HEK293T (cell line): ENCODE measurements around the gene SPTLC3.

Experiments
- CTCF ChIA-PET: fragments of 350-600 bp; formaldehyde crosslinking; extraction: SDS; loops from one replicate; lab custom pipeline; 2021; ENCODE audit warnings: antibody characterized with exemption, inconsistent platforms; lab: Yijun Ruan, JAX
- POLR2A ChIA-PET: fragments of 350-600 bp; formaldehyde crosslinking; extraction: SDS; loops from one replicate; lab custom pipeline; 2020; ENCODE audit warnings: antibody characterized with exemption, inconsistent platforms; lab: Yijun Ruan, JAX
- DNase-seq: peaks from one replicate; pipeline ENCODE4 v3.0.0; 2012; ENCODE audit warnings: mixed read lengths; ENCODE audit errors: extremely low spot score
- ARNT ChIP-seq: fragments of 450-650 bp; IDR thresholded peaks from 2 replicates; pipeline ENCODE4 v1.6.1; 2017; ENCODE audit warnings: mild to moderate bottlenecking
- BHLHE40 ChIP-seq: fragments of 450-650 bp; IDR thresholded peaks from 2 replicates; pipeline ENCODE4 v1.6.1; 2016; ENCODE audit warnings: mild to moderate bottlenecking, moderate library complexity, borderline replicate concordance
- CTBP1 ChIP-seq: fragments of 450-650 bp; IDR thresholded peaks from 2 replicates; pipeline ENCODE4 v1.6.1; 2016; ENCODE audit warnings: borderline replicate concordance
- ELF4 ChIP-seq: fragments of 450-650 bp; IDR thresholded peaks from 2 replicates; pipeline ENCODE4 v1.6.1; 2017; ENCODE audit warnings: antibody characterized with exemption
- FOXA1 ChIP-seq: fragments of 450-650 bp; IDR thresholded peaks from 2 replicates; pipeline ENCODE4 v1.6.1; 2016; ENCODE audit warnings: mild to moderate bottlenecking
- FOXK2 ChIP-seq: fragments of 450-650 bp; IDR thresholded peaks from 2 replicates; pipeline ENCODE4 v1.6.1; 2016; ENCODE audit warnings: mild to moderate bottlenecking
- FOXM1 ChIP-seq: fragments of 450-650 bp; IDR thresholded peaks from 2 replicates; pipeline ENCODE4 v1.6.1; 2017; ENCODE audit warnings: mild to moderate bottlenecking, borderline replicate concordance
- HDGF ChIP-seq: fragments of 450-650 bp; IDR thresholded peaks from 2 replicates; pipeline ENCODE4 v1.6.1; 2017; ENCODE audit warnings: antibody characterized with exemption, borderline replicate concordance
- L3MBTL2 ChIP-seq: fragments of 450-650 bp; conservative IDR thresholded peaks from 2 replicates; pipeline ENCODE4 v1.6.1; 2016; ENCODE audit warnings: mild to moderate bottlenecking
- LEF1 ChIP-seq: fragments of 450-650 bp; IDR thresholded peaks from 2 replicates; pipeline ENCODE4 v1.6.1; 2017; ENCODE audit warnings: mild to moderate bottlenecking, borderline replicate concordance
- NFRKB ChIP-seq: fragments of 450-650 bp; IDR thresholded peaks from 2 replicates; pipeline ENCODE4 v1.6.1; 2016; ENCODE audit warnings: mild to moderate bottlenecking, moderate library complexity
- SP1 ChIP-seq: fragments of 450-650 bp; IDR thresholded peaks from 2 replicates; pipeline ENCODE4 v1.6.1; 2017
- SUZ12 ChIP-seq: fragments of 450-650 bp; IDR thresholded peaks from 2 replicates; pipeline ENCODE4 v1.6.1; 2016; ENCODE audit warnings: mild to moderate bottlenecking
- TARDBP ChIP-seq: fragments of 450-650 bp; IDR thresholded peaks from 2 replicates; pipeline ENCODE4 v1.6.1; 2016
- ZNF384 ChIP-seq: fragments of 450-650 bp; IDR thresholded peaks from 2 replicates; pipeline ENCODE4 v1.6.1; 2016
- TF ChIP-seq, protein P1 (sequence below): fragments of 450-650 bp; IDR thresholded peaks from 2 replicates; pipeline ENCODE4 v1.6.1; 2016

SPTLC3 gene

DNA sequence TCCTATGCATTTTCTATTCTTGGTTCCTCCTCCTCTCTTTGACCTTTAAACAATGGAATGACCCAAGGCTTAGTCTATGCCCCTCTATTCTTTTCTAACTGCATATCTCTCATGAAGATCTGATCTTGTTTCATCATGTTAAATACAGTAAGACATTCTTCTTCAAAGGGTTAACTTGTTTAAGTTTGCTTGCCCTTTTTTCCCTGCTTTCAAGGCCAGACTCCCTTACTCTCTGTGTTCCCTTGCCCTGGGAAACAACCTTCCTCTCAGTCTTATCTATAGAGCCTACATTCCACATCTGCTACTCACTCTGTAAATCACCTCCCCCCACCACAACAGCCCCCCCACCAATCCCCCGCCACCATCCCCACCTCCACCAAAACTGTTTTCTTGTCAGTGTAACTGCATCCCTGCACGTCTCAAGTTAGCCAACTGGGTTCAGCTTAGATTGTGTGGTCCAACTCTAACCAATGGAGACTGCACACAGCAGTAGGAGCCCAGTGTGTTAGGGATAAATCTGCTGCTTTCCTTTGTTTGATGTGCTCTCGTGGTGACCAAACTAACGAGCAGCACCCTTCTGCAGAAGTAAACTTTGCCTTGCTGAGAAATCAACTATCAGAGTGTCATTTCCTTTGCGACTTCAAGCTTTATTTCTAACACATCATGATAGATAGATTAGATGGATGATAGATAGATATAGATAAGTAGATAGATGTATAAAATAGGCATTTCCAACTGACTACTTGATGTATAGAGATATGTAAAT lies 12.6 kb downstream of the SPTLC3 start:
- ChIA-PET POLR2A (no interaction called here), CTCF (no interaction called here)
- DNase-seq: no peak
- no peak for TF ChIP-seq NFRKB
- TF ChIP-seq, protein P1, sequence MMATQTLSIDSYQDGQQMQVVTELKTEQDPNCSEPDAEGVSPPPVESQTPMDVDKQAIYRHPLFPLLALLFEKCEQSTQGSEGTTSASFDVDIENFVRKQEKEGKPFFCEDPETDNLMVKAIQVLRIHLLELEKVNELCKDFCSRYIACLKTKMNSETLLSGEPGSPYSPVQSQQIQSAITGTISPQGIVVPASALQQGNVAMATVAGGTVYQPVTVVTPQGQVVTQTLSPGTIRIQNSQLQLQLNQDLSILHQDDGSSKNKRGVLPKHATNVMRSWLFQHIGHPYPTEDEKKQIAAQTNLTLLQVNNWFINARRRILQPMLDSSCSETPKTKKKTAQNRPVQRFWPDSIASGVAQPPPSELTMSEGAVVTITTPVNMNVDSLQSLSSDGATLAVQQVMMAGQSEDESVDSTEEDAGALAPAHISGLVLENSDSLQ: no peak
- no peak for TF ChIP-seq ARNT
- TF ChIP-seq FOXK2: no peak
- no peak for TF ChIP-seq FOXA1
- no peak for TF ChIP-seq BHLHE40
- TF ChIP-seq TARDBP: no peak
- TF ChIP-seq FOXM1: no peak
- TF ChIP-seq CTBP1: no peak
- no peak for TF ChIP-seq SP1
- TF ChIP-seq SUZ12: no peak
- no peak for TF ChIP-seq HDGF
- no peak for TF ChIP-seq ZNF384
- TF ChIP-seq LEF1: no peak
- no peak for TF ChIP-seq L3MBTL2
- no peak for TF ChIP-seq ELF4

DNA sequence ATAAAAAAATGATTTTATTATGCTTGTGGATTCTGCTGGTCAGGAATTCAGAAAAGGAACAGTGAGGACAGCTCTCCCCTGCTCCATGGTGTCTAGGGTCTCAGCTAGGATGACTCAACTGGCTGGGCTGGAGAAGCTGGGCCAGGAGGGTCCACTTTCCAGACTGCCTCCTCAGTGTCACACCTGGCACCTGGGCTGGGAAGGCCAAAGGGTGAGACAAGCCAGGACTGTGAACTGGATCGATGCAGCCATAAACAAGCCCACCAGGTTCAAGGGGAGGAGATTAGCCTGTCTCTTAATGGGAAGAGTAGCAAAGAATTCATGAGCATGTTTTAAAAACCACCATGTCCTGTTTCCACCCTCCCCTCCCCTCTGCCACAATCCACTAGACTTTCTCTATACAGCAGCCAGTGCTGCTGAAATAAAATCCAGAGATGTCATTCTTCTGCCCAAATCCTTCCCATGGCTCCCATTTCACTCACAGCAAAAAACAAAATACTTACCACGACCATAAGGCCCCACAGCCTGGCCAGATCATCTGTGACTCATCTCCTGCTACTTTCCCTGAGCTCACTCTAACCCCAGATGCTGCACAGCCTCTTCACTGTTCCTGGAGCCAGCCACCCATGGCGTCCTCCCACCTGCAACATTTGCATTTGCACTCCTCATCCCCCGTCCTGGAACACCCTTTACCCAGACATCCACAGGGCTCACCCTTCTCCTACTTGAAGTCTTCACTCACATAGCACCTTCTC lies 13.8 kb downstream of the SPTLC3 start:
- ChIA-PET POLR2A (no interaction called here), CTCF (no interaction called here)
- no peak for DNase-seq
- no peak for TF ChIP-seq SUZ12
- TF ChIP-seq L3MBTL2: no peak
- TF ChIP-seq BHLHE40: no peak
- no peak for TF ChIP-seq FOXK2

DNA sequence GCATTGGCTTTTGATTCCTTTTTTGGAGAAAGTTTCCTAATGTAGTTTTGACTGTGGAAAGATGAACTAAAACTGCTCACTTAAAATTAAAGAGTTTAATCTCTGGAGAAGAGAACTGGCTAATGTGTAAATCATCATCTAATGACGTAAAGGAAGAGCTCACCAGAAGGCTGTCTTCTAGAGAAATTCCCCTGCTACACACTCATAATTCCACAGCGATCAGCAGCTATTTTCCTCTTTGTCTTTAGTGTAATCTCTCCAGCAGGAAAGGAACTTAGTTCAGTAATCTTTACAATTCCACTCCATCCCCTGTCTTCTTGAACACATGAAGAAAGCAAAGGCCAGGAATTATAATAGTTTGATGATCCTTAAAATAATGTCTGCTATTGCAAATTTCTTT lies 15.8 kb downstream of the SPTLC3 start:
- no peak for DNase-seq
- ChIA-PET POLR2A (no interaction called here), CTCF (no interaction called here)
- TF ChIP-seq NFRKB (no peak), CTBP1 (no peak), BHLHE40 (no peak), FOXA1 (no peak), FOXM1 (no peak), SUZ12 (no peak), FOXK2 (no peak), ELF4 (no peak), TARDBP (no peak), L3MBTL2 (no peak), LEF1 (no peak), ZNF384 (no peak), HDGF (no peak), SP1 (no peak), ARNT (no peak)
- TF ChIP-seq, protein P1: no peak

DNA sequence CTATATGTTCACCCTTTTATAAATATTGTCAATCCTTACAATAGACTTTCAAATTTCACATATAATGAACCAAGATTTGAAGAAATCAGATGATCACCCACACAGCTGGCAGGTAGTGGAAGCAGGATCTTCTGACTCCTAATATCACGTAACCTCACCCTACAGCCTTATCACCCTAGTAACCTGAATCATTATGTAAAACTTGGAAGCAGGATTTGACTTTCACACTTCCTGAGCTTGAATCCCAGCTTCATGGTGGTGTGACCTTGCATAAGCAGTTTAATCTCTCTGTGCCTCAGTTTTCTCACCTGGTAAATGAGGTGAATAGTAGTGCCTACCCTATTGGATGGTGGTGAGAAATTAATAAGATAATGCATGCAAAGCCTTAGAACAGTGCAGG lies 16.4 kb downstream of the SPTLC3 start:
- no peak for DNase-seq
- ChIA-PET POLR2A (no interaction called here), CTCF (no interaction called here)
- TF ChIP-seq ARNT: no peak
- no peak for TF ChIP-seq FOXA1
- no peak for TF ChIP-seq LEF1
- TF ChIP-seq ZNF384: no peak
- TF ChIP-seq FOXM1: no peak
- TF ChIP-seq TARDBP: no peak
- TF ChIP-seq CTBP1: no peak
- TF ChIP-seq, protein P1: no peak
- no peak for TF ChIP-seq L3MBTL2
- TF ChIP-seq FOXK2: no peak
- TF ChIP-seq NFRKB: no peak
- TF ChIP-seq SUZ12: no peak
- TF ChIP-seq ELF4: no peak
- TF ChIP-seq HDGF: no peak
- TF ChIP-seq SP1: no peak
- no peak for TF ChIP-seq BHLHE40

DNA sequence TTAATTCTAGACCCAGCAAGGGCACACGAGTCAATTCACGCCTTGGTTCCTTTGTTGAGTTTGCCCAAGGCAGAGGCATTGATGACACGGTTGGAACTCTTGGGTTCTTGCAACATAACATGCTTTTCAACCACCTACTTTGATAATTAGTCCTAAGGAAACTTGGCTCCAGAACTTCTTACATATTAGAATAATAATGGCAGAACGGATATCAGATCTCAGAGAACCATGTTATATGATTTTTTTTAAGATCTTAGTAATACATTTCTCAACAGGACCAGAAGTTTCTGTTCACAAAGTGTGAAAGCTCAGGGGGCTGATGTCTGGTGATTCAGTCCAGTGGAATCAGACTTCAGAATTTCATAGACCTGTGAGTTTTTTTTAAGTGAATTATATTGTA lies 19.2 kb downstream of the SPTLC3 start:
- TF ChIP-seq, protein P1: no peak
- TF ChIP-seq ARNT (no peak), L3MBTL2 (no peak), FOXK2 (no peak), CTBP1 (no peak), ZNF384 (no peak), TARDBP (no peak)
- CTCF ChIA-PET: no interaction called here
- POLR2A ChIA-PET: no interaction called here
- DNase-seq: no peak

DNA sequence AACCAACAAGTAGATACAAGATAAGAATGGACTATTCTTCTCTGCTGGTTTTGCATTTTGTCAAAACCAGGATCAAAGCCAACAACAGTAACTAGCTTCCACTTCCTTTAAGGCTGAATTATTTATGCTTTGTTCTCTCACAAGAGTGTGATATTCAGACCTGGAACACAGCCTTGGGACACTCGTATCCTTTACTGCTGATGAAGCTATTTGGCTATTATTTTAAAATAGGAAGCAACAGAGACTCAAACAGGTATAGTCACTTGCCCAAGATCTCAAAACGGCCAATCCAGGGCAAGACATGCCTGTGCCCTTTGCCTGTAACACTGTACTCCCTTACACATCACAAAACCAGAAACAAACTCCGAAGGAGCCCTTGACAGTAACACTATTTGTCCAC lies 19.9 kb downstream of the SPTLC3 start:
- CTCF ChIA-PET: no interaction called here

More for the DNA sequence above, 19.9 kb downstream of the SPTLC3 start:
- DNase-seq: no peak
- TF ChIP-seq L3MBTL2: no peak
- TF ChIP-seq LEF1: no peak
- TF ChIP-seq, protein P1: no peak
- no peak for TF ChIP-seq NFRKB
- TF ChIP-seq SP1: no peak
- no peak for TF ChIP-seq FOXM1
- TF ChIP-seq TARDBP: no peak
- POLR2A ChIA-PET: no interaction called here
